ENCODE data around the gene PRSS22.

DNA sequence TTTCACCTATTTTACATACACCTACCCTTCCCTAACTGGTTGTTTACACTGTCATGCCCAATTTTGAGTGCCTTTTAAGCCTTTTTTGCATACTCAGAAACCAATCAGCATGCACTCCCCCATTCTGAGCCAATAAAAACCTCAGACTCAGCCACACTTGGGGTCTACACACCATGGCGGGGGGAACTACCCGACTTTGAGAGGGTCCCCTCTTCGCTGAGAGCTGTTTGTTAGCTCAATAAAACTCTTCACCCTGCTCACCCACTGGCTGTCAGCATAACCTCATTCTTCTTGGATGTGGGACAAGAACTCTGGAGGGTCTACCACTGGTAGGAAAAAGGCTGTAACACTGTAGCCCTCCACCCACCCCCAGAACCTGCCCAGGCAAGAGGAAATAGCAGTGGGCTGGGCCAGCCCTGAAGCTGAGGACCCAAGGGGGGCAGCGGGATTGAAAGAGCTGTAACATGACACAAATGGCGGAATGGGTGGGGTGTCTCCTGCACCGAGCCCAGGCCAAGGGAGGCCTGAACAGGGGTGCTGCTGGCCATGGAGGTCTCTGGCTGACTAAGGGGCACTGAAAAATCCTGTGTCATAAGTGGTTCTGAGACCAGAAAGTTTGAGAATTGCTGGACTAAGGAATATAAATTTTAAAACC, 22.0 kb upstream of the PRSS22 start:
- no peak for TF ChIP-seq POLR2A (IDR thresholded peaks at IDR 0.05; ENCODE audit: extremely low read depth, insufficient read length)
- TF ChIP-seq, protein P1, sequence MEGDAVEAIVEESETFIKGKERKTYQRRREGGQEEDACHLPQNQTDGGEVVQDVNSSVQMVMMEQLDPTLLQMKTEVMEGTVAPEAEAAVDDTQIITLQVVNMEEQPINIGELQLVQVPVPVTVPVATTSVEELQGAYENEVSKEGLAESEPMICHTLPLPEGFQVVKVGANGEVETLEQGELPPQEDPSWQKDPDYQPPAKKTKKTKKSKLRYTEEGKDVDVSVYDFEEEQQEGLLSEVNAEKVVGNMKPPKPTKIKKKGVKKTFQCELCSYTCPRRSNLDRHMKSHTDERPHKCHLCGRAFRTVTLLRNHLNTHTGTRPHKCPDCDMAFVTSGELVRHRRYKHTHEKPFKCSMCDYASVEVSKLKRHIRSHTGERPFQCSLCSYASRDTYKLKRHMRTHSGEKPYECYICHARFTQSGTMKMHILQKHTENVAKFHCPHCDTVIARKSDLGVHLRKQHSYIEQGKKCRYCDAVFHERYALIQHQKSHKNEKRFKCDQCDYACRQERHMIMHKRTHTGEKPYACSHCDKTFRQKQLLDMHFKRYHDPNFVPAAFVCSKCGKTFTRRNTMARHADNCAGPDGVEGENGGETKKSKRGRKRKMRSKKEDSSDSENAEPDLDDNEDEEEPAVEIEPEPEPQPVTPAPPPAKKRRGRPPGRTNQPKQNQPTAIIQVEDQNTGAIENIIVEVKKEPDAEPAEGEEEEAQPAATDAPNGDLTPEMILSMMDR (IDR thresholded peaks at IDR 0.05; ENCODE audit: low read depth, low read length) = no peak
- no peak for TF ChIP-seq MYC (IDR thresholded peaks at IDR 0.05; ENCODE audit: low read depth, low read length)

All from NB4 (cell line).